HG03097 (cell line): ENCODE results near the gene CABLES1.

Experiments
- ATAC-seq: cut with Tn5 transposase; IDR thresholded peaks from one replicate; pipeline ENCODE4 v1.9.1; 2021; ENCODE audit not compliant: unreplicated experiment, low FRiP score

Gene CABLES1

DNA sequence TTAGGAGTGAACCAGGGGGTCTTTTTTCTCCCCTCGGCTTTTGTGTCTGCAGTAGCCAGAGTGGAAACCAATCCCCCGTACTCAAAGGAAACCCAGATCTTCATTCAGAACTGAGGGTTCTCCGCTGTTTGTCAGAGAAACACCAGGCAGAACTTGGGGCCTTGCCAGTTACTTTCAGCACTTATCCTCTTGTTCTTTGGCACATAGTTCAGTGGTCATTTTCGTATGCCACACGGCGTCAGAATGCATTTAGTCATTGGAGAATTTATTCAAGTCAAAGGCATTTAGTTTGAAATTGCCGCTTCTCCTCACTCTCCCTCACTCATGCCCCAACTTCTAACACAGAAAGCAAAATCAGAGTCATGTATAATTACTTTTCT, 102.9 kb downstream of the CABLES1 start:
- ATAC-seq = no peak

DNA sequence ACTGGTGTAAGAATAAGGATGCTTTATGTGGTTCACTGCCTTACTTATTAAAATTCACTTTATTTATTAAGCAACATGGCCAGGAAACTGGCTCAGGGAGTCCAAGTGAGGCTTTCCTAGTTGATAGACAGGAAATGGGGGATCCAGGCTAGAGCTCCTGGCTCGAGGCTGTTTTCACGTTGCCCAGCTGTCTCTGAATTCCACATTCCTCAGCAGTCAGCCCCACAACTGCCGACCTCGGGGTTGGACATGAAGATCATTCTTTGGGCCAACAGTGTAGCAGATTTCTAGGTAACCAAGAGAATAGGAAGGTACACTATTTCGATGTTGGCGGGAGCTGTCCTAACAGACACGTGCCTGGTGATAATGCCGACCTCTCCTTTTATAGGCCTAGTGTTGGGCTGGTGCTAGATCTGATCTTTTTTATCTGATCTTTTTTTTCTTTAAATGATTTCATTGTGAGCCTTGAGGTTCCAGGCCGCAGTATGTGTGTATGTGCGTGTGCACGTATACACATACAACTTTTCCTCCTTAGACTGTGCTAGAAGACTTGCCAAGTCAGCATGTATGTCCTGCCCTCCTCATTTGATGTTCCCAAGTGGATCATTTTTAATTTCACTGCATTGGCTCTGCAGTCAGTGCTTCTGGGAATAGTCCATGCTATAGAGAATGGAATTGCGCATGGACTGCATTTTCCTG, 103.5 kb downstream of the CABLES1 start:
- no peak for ATAC-seq

DNA sequence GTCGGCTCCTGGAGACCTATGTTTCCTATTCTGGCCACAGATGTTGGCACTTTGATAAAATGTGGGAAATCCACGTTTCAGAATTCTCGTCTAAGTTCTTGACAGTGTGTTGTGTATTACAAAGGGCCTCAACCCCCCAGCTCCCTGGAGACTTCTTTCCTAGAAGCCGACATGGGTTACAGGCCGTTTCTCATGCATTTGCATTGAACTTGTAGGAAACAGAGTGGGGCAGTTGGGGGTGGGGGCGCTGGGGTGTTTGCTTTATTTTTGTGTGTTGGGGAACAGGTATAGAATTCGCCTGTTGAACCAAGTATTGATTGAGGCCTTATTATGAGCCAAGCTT, 104.0 kb downstream of the CABLES1 start:
- ATAC-seq = no peak

DNA sequence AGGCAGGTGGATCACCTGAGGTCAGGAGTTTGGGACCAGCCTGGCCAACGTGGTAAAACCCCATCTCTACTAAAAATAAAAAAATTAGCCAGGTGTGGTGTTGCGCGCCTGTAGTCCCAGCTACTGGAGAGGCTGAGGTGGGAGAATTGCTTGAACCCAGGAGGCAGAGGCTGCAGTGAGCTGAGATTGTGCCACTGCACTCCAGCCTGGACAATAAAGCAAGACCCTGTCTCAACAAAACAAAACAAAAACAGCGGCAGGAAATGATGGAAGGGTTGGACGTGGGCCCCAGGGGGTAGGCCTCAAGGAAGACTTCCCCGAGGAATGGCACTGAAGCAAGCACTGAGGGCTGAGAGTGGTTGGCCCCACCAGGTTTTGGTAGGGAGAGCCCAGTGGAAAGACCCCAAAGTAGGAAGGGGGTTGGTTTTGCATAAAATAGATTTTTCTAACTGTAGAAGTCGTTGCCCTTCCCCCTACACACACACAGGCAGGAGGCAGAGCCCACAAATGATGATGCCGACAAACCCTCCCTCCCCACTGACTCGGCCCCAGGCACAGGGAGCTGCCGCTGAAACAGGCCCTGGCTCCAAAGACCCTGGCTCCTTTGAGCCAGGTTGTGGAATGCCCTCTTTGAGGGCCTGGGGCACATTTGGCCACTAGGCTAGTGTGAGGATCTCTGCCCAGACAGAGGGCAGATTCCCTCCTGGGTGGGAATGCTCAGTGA, 104.8 kb downstream of the CABLES1 start:
- no peak for ATAC-seq

DNA sequence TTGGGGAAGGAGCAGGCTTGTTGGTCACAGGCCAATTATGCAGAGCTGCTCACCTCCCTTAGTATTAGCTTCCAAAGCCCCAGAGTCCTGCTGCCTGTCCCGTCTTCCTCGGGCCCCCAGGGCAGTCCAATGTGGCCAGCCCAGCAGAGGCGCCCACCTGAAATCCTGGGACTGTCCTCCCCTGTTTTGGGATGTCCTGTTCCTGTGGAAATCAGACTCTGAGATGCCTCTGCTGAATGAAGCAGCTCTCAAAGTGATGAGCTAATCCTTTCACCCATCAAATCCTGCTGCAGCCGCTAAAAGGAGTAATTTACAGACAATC, 105.3 kb downstream of the CABLES1 start:
- no peak for ATAC-seq

DNA sequence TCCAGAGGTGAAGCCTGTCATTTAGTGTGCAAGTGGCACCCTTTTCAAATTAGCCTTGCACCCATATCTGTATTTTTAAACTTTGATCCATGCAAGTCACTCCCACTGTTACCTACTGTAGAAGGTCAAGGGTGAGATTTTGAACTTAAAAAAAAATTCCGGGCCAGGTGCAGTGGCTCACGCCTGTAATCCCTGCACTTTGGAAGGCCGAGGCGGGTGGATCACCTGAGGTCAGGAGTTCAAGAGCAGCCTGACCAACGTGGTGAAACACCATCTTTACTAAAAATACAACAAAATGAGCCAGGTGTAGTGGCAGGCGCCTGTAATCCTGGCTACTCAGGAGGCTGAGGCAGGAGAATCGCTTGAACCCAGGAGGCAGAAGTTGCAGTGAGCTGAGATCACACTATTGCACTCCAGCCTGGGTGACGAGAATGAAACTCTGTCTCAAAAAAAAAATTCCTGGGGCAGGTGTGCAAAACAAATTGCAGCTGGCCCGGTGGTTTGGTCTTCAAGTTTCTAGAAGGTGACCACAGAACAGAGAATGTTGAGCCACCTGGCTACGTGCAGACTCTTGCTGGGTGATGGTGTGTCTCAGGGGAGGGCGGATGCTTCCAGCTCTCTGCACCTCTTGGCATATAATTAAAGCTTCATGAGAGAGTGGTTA, 106.7 kb downstream of the CABLES1 start:
- ATAC-seq = peak; percentile 76

DNA sequence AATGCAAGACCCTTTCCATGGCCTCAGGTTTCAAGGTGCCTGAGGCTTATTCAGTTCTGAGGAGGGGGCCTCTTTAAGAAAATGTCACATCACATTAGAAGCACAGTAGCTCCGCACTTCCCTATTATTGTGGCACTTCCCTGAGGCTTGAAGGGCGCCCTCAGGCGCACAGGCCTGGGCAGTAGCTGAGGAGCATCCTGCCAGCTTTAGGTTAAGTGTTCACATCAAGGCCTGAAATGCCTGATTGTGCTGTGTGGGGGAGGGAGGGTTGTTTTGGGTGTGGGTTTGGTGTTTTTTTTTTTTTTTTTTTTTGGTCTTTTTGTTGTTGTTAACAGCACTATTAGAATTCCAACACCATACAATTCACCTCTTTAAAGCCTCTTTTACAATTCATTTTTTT, 107.9 kb downstream of the CABLES1 start:
- no peak for ATAC-seq

DNA sequence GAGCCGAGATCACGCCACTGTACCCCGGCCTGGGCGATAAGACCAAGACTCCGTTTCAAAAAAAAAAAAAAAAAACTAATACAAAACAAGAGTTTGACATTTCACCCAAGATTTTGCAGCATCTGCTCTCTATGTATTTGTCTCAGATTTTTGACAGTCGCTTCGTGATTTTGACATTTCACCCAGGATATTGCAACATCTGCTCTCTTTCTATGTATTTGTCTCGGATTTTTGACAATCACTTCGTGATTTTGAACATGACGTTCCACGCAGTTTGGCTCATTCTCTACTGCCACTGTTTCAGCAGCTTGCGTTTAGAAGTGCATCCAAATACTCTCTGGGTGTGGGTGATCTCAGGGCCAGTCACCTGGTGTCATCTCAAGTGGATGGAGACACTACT, 108.5 kb downstream of the CABLES1 start:
- ATAC-seq = no peak

DNA sequence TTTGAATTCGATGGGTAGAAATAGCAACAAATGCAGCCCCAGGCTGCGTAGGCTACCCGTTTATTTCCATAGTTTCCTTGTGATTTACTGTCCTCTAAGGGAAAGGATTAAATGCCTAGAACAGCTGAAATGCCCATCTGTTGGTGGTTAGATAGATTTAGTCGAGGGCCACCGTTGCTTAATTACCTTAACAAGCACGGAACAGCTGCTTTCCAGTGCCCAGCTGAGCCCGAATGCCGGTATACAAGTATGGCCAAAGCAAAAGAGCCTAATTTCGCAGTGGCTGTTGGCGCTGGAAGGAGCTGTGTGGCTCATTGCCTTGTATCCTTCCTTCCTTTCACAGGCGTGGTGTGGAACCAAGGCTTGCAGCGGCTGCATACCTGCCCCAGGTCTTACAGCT, 109.1 kb downstream of the CABLES1 start:
- ATAC-seq = no peak

DNA sequence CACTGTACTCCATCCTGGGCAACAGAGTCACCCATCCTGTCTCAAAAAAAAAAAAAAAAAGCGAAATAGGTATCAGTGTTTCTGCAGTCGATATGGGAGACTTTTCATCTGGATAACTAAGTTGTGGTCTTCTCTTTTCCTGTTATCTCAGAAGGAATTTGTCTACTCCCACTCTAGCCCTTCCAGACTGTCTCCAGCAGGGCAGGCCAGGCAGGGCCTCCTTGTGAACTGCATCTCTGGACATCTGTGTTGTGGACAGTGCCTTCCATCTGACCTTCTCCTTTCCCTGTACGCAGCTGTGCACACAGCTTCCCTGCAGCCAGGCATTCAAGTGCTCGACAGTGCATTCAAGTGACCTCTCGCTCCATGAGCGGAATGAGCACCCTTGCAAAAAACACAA, 110.2 kb downstream of the CABLES1 start:
- no peak for ATAC-seq

DNA sequence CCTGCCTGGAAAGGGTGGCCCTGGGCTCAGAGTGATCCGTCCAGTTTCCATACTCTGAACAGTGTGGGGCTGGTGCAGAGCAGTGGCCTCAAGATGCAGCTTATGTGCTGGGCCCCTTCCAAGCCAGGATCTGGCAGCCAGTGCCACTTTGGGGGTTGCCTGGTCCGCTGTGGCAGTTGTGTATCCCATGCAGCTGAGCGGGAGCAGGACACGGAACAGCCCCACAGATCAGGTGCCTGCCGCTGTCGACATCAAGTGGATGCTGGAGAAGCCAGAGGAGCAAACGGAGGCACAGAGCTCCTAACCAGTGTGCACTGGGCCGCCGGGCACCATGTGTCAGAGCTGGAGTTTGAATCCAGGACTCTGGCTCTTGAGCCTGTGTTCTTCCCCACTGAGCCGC, 112.0 kb downstream of the CABLES1 start:
- no peak for ATAC-seq

DNA sequence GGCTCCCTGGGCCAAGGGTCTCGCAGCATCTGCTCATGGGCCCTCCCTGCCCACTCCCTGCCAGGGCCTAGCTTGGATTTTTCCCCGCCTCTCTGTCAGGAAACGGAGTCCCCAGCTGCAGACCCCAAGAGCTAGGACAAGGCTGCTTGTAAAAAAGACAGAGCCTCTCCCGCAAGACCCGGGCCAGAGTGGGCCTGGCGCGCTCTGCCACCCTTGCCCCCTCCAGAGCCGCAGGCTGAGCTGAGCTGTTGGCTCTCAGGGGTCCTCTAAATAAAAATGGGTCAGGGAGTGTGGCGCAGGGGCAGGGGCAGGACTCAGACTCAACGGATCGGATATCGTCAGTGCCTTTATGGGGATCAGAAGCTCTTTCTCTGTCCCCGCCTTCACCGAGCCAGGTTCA, 112.6 kb downstream of the CABLES1 start:
- no peak for ATAC-seq

DNA sequence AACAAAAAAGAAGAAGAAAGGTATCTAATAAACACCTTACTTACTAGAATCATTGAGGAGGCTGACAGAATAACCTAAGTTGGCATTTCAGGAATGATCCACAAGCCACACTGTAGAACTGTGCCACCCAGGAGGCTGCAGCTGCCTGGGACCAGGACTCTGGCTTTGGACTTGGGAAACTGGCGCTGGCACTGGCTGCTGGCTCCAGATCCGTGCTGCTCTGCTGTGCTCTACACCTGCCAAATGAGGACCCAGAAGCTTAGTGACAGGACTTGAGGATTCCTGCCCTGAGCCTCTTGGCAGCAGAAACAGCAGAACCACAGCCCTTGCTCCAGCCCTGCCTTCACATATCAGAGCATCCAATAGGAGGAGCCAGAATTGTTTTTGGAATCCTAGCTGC, 113.5 kb downstream of the CABLES1 start:
- ATAC-seq = no peak

DNA sequence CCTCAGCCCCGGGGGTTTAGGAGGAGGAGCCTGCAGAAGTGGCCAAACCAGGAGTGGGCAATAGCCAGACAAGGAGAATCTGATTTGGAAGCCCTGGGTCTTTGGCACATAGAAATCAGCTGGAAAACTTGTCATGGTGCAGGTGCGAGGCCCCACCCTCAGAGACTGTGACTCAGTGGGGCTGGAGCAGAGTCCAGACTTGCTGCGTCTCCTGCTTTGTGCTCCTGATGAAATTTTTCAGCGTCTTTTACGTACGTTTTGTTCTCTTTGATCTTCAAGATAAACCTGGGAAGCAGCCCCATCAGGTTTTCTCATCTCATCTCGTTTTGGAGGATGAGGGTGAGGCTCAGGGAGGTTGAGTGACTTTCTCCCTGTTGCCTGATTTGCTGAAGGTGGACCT, 114.1 kb downstream of the CABLES1 start:
- no peak for ATAC-seq

DNA sequence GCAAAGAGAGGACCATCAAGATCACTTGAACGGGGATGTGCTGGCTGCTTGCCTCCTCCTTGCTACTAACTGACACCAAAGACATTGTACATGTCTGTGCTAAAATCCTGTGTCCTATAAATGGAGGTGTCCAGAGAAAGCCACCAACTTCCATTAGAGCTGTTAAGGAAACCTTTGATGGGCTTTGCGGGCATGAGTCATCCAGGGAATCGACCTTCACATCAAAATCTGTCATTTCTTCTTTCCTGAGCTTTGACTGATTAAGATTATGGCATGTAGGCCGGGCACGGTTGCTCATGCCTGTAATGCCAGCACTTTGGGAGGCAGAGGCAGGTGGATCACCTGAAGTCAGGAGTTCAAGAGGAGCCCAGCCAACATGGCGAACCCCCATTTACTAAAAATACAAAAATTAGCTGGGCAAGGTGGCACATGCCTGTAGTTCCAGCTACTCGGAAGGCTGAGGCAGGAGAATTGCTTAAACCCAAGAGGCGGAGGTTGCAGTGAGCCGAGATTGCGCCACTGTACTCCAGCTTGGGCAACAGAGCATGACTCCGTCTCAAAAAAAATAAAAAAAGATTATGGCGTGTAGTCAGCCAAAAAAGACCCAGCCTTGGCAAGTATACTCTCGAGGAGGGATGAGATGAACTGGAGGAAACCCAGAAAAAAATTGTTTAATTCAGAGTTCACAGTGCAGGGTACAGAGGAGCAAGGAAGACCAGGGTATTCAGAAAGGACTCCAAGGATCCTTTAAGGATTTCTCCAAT, 115.8 kb downstream of the CABLES1 start:
- ATAC-seq = no peak

DNA sequence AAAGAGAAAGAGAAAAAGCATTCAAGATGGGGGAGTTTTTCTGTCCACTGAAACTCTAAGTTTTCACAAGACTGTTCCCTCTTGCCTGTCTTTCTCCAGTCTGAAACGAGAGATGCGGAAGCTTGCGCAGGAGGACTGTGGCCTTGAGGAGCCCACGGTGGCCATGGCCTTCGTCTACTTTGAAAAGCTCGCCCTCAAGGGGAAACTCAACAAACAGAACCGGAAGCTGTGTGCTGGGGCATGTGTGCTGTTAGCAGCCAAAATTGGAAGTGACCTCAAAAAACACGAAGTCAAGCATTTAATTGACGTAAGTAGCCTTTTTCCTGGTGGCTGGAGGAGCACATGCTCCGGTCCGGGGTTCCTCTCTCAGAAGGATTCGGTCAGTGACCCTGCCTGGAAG, 118.3 kb downstream of the CABLES1 start:
- no peak for ATAC-seq

DNA sequence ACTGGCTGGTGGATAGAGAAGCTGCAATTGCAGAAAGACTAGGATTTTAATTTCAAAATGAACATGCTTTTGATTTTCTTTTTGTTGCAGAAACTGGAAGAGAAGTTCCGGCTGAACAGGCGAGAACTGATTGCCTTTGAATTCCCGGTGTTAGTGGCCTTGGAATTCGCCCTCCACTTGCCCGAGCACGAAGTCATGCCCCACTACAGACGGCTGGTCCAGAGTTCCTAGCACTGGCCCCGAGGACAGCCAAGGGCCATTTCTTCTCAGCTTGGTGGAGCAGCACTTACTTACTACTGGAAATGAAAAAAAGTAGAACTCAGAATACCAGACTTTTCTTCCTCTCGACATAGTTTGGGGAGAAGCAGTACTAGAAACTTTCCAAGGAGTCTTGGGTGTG, 121.9 kb downstream of the CABLES1 start:
- ATAC-seq = no peak

DNA sequence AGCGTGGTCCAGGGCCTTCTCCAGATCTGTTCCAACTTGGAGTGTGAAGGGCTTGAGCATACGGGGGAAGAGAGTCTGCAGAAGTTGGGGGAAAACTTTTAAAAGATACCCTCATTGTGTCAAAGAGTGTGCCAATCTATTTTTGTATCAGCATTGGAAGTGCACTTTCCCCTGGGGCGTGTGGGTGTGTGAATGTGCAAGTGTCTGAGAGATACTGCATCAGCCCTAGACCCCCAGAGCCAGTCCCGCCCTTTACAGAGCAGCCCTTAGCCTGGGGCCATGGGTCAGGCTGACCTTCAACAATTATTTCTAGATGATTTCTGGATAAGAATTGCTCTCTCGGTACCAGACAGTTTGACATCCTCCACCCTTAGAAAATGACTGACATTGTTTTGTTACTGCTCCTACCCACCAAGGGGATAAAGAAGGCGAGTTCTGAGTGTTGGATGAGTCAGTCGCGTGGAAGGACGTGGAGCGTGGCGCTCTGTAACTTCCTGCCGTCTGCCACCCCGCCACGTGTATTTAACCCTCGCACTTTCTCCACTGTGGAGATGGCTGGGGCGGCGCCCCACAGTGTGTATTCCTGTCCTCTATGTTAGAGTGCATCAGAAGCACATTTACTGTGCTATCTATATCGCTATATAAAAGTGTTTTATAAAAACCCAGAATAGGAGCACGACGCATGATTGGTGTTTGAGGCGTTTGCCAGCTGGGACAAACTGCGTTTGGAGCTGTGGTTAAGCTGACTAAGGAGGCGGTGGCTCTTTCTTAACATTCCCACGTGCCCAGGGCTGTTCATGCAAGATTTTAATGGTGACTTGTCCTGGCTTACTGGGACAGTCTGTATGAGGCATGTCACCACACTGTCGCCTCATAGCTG, 122.6 kb downstream of the CABLES1 start:
- ATAC-seq = no peak

DNA sequence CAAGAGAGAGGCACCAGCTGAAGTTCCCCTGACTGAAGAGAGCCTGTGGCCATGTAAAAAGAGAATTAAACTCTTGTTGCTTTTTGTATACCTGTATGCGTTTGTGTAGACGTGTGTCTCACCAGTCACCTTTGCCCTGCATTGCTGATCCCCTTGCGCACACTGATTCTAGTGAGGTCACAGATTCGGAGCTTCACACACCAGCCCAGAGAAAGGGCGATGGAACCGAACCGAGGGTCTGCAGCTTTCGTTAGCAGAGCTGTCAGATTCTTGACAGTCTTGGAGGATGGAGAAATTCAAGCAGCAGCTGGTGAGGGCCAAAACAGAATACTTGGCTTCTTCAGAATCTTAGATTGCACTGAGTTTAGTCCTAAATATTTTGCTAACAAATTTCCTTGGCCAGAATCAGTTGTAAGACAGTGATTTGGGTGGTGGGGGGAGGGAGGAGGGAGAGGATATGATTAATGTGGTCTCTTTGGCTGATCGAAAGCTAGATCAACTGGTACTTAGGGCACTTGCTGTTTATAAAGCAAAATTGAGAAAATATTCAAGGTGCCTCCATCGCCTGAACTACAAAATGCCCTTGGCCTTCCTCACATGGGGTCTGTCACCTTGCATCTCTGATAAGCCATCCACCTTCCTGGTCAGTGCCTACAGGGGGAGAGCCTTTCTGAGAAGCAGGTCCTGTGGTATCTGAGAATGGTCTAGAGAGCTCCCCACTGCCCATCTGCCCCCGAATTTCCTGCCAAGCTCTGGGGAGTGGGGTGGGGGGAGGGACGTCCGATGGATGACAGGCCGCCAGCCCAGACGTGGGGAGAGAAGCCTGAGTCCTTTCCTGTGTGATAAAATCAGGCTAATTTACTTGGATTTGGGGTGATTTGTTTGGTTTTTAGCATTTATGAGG, 123.5 kb downstream of the CABLES1 start:
- no peak for ATAC-seq
